ENCODE measurements around the gene ADGRF5. TPM values are rescaled to one million over a fixed set of nuclear protein-coding genes. Genes with fewer than 3 reads are reported as not detected.

The ADGRF5 gene
- total and polyA plus RNA-seq, 12 donors, result 13.3 to 98.5 (median 39.3) TPM

DNA sequence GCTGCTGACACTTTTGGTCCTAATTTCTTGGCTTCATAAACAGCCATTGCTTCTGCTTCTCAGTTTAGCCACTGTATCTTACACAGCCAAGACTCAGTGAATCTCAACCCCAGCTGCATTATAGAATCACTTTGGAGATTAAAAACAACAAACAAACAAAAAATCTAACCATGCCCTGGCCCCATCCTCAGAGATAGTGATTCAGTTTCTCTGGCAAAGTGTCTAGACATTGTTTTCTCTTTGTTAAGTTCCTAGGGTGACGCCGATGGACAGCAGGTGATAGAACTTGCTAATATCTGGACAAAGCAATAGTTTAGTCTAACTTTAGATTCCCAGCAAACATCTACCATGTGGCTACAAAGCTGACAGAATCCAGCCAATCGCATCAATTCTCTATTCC lies 2.9 kb downstream of the ADGRF5 start:
- H3K36me3 ChIP-seq (replicated peaks in 1 of 2), result no peaks in the 10 kb centered on the region
- WGBS, 4 donors, result 50 to 66% (median 62%) methylated on average over 3 of the region's 3 CpGs
- H3K27me3 ChIP-seq, result no peaks in the 10 kb centered on the region
- H3K4me3 ChIP-seq, result no peak overlapping the region
- H3K27ac ChIP-seq, result peak overlapping the region in 2 of 5 donors; percentile 2 to 53
- TF ChIP-seq POLR2A (IDR thresholded peaks at IDR 0.05) (no peak), CTCF (IDR thresholded peaks at IDR 0.05) (no peak)
- DNase-seq, result no peak
- H3K4me1 ChIP-seq (replicated peaks in 1 of 2), result peaks cover 0 to 16% of the 10 kb centered on the region in 2 donors
- no peaks in the 10 kb centered on the region for H3K9me3 ChIP-seq (replicated peaks in 1 of 3)
- intact Hi-C loops (cut with DNase I), result no loop called here

DNA sequence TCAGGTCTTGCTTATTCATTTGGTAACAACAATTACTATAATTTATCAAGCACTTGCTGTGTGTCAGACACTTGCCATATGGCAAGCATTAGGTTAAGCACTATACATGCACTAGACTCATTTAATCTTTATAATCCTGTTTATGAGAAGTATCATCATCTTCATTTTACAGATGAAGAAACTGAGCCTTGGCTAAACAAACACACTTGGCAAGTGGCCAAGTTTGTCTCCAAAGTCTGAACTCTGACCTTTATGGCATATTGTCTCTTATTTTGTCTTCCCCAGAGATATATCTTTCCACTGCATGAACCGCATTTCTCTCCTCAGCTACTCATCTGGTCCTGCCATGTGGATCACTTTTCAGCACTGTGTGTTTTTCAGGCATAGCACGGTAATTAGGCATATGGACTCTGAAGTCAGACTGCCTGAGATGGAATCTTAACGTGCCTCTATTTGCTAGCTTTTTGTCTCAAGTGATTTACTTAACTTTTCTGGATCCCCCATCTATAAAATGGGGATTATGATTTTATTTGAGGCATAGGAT lies 4.7 kb downstream of the ADGRF5 start:
- peaks cover 0 to 17% of the 10 kb centered on the region in 2 donors for H3K4me1 ChIP-seq (replicated peaks in 1 of 2)
- no peaks in the 10 kb centered on the region for H3K27me3 ChIP-seq
- DNase-seq, result no peak
- H3K4me3 ChIP-seq, result no peak overlapping the region
- TF ChIP-seq CTCF (IDR thresholded peaks at IDR 0.05), result no peak
- no peak for TF ChIP-seq POLR2A (IDR thresholded peaks at IDR 0.05)
- no peaks in the 10 kb centered on the region for H3K36me3 ChIP-seq (replicated peaks in 1 of 2)
- intact Hi-C loops (cut with DNase I), result no loop called here
- WGBS, 4 donors, result 67 to 76% (median 72%) methylated on average over 3 of the region's 3 CpGs
- H3K9me3 ChIP-seq (replicated peaks in 1 of 3), result no peaks in the 10 kb centered on the region
- peak overlapping the region in 1 of 5 donors; percentile 53 for H3K27ac ChIP-seq

GRCh38 chr6:46915866-46916265 lies 5.9 kb downstream of the ADGRF5 start:
- WGBS, 4 donors, result 82 to 93% (median 91%) methylated on average over 4 of the region's 4 CpGs
- TF ChIP-seq POLR2A (IDR thresholded peaks at IDR 0.05), result no peak
- TF ChIP-seq CTCF (IDR thresholded peaks at IDR 0.05), result no peak
- Histone ChIP-seq H3K36me3 (replicated peaks in 1 of 2) (no peaks in the 10 kb centered on the region), H3K4me3 (no peak overlapping the region), H3K4me1 (replicated peaks in 1 of 2) (peaks cover 0 to 17% of the 10 kb centered on the region in 2 donors), H3K27me3 (no peaks in the 10 kb centered on the region), H3K9me3 (replicated peaks in 1 of 3) (no peaks in the 10 kb centered on the region), H3K27ac (no peak overlapping the region)
- intact Hi-C loops (cut with DNase I), result no loop called here
- no peak for DNase-seq

GRCh38 chr6:46915380-46915779 lies 6.4 kb downstream of the ADGRF5 start:
- Histone ChIP-seq H3K27me3 (no peaks in the 10 kb centered on the region), H3K4me1 (replicated peaks in 1 of 2) (peaks cover 0 to 17% of the 10 kb centered on the region in 2 donors), H3K4me3 (no peak overlapping the region), H3K36me3 (replicated peaks in 1 of 2) (no peaks in the 10 kb centered on the region), H3K9me3 (replicated peaks in 1 of 3) (no peaks in the 10 kb centered on the region), H3K27ac (no peak overlapping the region)
- intact Hi-C loops (cut with DNase I), result no loop called here
- DNase-seq, result no peak
- TF ChIP-seq CTCF (IDR thresholded peaks at IDR 0.05), result no peak

Data from adrenal gland (tissue), 12 donors.